Chondrocyte (in vitro differentiated cells): ENCODE results near the gene AK5. TPM values are rescaled to one million over a fixed set of nuclear protein-coding genes. Genes with fewer than 3 reads are reported as not detected.
A peak's percentile ranks its signal among the peaks of the same experiment; 100 is the strongest.

Experiments used
- DNase-seq: peaks from one replicate; pipeline ENCODE4 v3.0.0; 2021; ENCODE audit warnings: mixed read lengths, low spot score
- H3K27ac Mint-ChIP-seq: one replicate; pipeline ENCODE4 v1.8.0; 2021; ENCODE audit warnings: mild to moderate bottlenecking, moderate library complexity, mixed read lengths; ENCODE audit not compliant: unreplicated experiment
- H3K27me3 Mint-ChIP-seq: 2 replicates; pipeline ENCODE4 v1.8.0; 2021; ENCODE audit warnings: low read depth, mixed read lengths
- H3K36me3 Mint-ChIP-seq: 2 replicates; pipeline ENCODE4 v1.8.0; 2021; ENCODE audit warnings: low read depth, mixed read lengths
- H3K4me1 Mint-ChIP-seq: 2 replicates; pipeline ENCODE4 v1.8.0; 2021; ENCODE audit warnings: low read depth, mild to moderate bottlenecking, mixed read lengths
- H3K4me3 Mint-ChIP-seq: one replicate; pipeline ENCODE4 v1.8.0; 2021; ENCODE audit warnings: mild to moderate bottlenecking, moderate library complexity, mixed read lengths; ENCODE audit not compliant: unreplicated experiment
- H3K9me3 Mint-ChIP-seq: 2 replicates; pipeline ENCODE4 v1.8.0; 2021; ENCODE audit warnings: low read depth, mixed read lengths
- CTCF ChIP-seq: fragments of 200-600 bp; sonication (generic); IDR thresholded peaks from 2 replicates; pipeline ENCODE4 v1.5.0; 2021; ENCODE audit warnings: antibody characterized with exemption, mild to moderate bottlenecking, moderate library complexity
- total RNA-seq: library from RNA; stranded (reverse); gene quantifications from 3 replicates; pipeline ENCODE4 v1.2.1, GENCODE V29; 2021

AK5 gene
- total RNA-seq, 1 donor from 2014 or later: 6.2 TPM

GRCh38 chr1:77465139-77465538 lies 183.3 kb downstream of the AK5 start:
- DNase-seq: no peak

GRCh38 chr1:77465922-77466321 lies 184.1 kb downstream of the AK5 start:
- H3K4me1 Mint-ChIP-seq: peaks cover 17% of the 10 kb centered on the region
- H3K4me3 Mint-ChIP-seq: no peak overlapping the region
- TF ChIP-seq CTCF: no peak
- no peak for DNase-seq
- H3K27me3 Mint-ChIP-seq: no peaks in the 10 kb centered on the region
- no peaks in the 10 kb centered on the region for H3K9me3 Mint-ChIP-seq
- H3K36me3 Mint-ChIP-seq: no peaks in the 10 kb centered on the region
- peak overlapping the region; percentile 1 for H3K27ac Mint-ChIP-seq

More at GRCh38 chr1:77465139-77465538, 183.3 kb downstream of the AK5 start:
- TF ChIP-seq CTCF: no peak
- peaks cover 17% of the 10 kb centered on the region for H3K4me1 Mint-ChIP-seq
- no peak overlapping the region for H3K4me3 Mint-ChIP-seq
- H3K9me3 Mint-ChIP-seq: no peaks in the 10 kb centered on the region
- no peaks in the 10 kb centered on the region for H3K27me3 Mint-ChIP-seq
- no peak overlapping the region for H3K27ac Mint-ChIP-seq
- H3K36me3 Mint-ChIP-seq: no peaks in the 10 kb centered on the region

- Mint-ChIP-seq H3K36me3 (no peaks in the 10 kb centered on the region), H3K27ac (no peak overlapping the region), H3K4me1 (peaks cover 15% of the 10 kb centered on the region), H3K27me3 (no peaks in the 10 kb centered on the region), H3K4me3 (no peak overlapping the region), H3K9me3 (no peaks in the 10 kb centered on the region)
- no peak for TF ChIP-seq CTCF
- DNase-seq: no peak
These were observed 185.3 kb downstream of the AK5 start for GRCh38 chr1:77467021-77467595.

- peaks cover 14% of the 10 kb centered on the region for H3K4me1 Mint-ChIP-seq
- DNase-seq: no peak
- no peaks in the 10 kb centered on the region for H3K27me3 Mint-ChIP-seq
- H3K4me3 Mint-ChIP-seq: no peak overlapping the region
- peaks cover 1% of the 10 kb centered on the region for H3K9me3 Mint-ChIP-seq
- H3K36me3 Mint-ChIP-seq: no peaks in the 10 kb centered on the region
- no peak overlapping the region for H3K27ac Mint-ChIP-seq
- TF ChIP-seq CTCF: no peak
These were observed 185.9 kb downstream of the AK5 start for GRCh38 chr1:77467741-77468140.

- Mint-ChIP-seq H3K27ac (no peak overlapping the region), H3K36me3 (no peaks in the 10 kb centered on the region)
These were observed 186.6 kb downstream of the AK5 start for GRCh38 chr1:77468257-77468948.

More at GRCh38 chr1:77468257-77468948, 186.6 kb downstream of the AK5 start:
- no peak for DNase-seq
- Mint-ChIP-seq H3K27me3 (no peaks in the 10 kb centered on the region), H3K4me1 (peaks cover 14% of the 10 kb centered on the region), H3K9me3 (peaks cover 3% of the 10 kb centered on the region), H3K4me3 (no peak overlapping the region)
- TF ChIP-seq CTCF: no peak
